Ovary (tissue), 3 donors: Measurements from ENCODE around the gene LMBR1L.

Experiments
- POLR2A ChIP-seq: fragments of 450-650 bp; IDR thresholded peaks from one replicate; pipeline ENCODE4 v1.6.1; 2017; ENCODE audit warnings: antibody characterized with exemption, mild to moderate bottlenecking, moderate library complexity
- TF ChIP-seq, protein P1 (sequence below), 3 donors: fragments of 450-650 bp in 2 of 3; fragments of 200-600 bp in 1 of 3; IDR thresholded peaks; one replicate each; pipeline versions ENCODE4 v1.5.1 to v1.8.0; 2016 to 2022; ENCODE audit warnings: antibody characterized with exemption in 3 of 3, mild to moderate bottlenecking in 1 of 3
- donor health status: DM: no; HTN: no; CAD: no.

DNA sequence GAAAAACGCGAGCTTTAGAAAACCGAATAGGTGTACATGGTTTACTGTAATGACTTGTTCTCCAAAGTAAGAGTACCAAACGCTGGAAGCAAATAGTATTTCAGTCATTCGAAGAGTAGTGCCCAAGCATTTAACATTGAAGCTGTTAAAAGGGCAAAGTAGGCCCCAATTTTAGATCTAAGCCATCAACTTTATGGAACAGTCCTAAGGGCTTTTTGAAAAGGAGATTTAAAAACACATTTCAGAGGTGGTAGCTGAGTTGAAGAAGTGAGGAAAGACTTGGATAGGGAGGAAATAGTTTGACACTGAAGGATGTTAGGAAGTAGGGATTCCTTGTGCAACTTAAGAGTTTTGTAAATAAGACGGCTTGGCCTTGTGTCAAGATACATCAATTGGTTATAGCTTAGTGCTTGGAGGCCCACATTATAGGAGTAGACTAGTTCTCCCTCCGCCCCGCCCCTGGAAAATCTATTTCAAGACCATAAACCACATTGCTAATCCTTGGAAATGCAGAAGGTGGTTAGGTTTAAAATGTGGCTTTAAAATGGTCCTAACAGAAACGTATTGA, 21.3 kb upstream of the LMBR1L start:
- TF ChIP-seq, protein P1, sequence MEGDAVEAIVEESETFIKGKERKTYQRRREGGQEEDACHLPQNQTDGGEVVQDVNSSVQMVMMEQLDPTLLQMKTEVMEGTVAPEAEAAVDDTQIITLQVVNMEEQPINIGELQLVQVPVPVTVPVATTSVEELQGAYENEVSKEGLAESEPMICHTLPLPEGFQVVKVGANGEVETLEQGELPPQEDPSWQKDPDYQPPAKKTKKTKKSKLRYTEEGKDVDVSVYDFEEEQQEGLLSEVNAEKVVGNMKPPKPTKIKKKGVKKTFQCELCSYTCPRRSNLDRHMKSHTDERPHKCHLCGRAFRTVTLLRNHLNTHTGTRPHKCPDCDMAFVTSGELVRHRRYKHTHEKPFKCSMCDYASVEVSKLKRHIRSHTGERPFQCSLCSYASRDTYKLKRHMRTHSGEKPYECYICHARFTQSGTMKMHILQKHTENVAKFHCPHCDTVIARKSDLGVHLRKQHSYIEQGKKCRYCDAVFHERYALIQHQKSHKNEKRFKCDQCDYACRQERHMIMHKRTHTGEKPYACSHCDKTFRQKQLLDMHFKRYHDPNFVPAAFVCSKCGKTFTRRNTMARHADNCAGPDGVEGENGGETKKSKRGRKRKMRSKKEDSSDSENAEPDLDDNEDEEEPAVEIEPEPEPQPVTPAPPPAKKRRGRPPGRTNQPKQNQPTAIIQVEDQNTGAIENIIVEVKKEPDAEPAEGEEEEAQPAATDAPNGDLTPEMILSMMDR (IDR thresholded peaks at IDR 0.05), result no peak
- no peak for TF ChIP-seq POLR2A
